GM18867 (cell line): ENCODE results near the gene UGP2.
"Not testable (repeated sequence)": the region's sequence is repeated elsewhere in the genome, so short reads cannot be mapped to it uniquely, and the experiment has no call there.

ENCODE experiments used
- ATAC-seq: cut with Tn5 transposase; IDR thresholded peaks from one replicate; pipeline ENCODE4 v1.9.1; 2021; ENCODE audit warnings: mild to moderate bottlenecking, moderate library complexity; ENCODE audit not compliant: unreplicated experiment

The UGP2 gene

DNA sequence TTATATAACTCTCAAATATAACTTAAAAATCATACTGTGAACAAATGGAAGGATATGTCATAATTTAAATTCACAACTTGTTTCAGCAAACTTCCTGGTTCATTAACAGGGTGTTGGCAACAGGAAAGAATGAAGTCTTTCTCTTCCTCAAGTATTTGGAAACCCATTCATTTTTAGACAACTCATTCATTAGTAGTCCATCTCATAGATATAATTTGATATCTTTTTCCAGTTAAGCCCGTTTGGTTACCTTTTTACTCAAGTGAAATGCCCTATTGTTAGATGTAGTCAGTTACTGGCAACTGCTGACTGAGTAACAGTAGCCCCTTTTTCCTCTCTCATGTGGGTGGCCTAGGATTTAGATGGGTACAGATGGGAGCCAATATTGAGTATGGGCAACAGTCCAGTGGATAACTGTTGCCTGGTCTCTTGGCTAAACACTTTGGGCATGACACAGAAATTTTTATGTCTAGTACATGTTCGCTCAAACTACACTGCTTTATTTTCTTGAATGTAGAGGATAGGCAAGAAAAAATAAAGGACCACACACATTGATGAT lies 4.6 kb upstream of the UGP2 start:
- ATAC-seq = no peak

DNA sequence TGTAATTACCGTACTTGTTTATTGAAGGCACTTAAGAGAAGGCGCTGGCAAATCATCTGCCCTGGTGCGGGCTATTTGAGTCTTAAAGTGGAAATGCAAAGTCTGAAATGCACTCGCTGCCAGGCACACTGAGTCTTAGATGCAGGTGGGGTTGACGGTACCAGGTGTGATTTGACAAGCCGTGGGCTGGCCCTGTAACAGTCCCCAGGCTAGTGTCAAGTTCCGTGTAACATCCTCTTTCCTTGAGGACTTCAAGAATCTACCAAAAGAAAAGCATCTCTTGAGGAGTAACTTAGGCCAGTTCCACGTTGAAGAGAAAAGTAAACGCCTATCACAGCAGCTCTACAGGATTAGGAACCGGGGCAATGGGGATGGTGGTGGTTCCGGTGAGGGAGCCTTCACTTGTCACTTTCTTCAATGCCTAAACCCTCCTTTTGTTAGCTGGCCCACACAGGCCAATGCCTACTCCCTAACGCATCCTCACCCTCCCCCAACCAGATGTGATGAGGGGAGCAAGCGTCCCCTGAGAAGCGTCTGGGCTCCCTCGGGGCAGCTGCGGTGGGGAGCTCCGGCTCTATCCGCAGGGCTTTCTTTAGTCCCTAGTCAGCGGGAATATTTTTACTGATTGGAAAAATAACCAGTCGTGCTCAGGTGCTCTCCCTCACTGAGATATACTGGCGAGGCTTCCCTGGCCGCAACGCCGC lies 1.5 kb upstream of the UGP2 start:
- peak; percentile 31 for ATAC-seq

DNA sequence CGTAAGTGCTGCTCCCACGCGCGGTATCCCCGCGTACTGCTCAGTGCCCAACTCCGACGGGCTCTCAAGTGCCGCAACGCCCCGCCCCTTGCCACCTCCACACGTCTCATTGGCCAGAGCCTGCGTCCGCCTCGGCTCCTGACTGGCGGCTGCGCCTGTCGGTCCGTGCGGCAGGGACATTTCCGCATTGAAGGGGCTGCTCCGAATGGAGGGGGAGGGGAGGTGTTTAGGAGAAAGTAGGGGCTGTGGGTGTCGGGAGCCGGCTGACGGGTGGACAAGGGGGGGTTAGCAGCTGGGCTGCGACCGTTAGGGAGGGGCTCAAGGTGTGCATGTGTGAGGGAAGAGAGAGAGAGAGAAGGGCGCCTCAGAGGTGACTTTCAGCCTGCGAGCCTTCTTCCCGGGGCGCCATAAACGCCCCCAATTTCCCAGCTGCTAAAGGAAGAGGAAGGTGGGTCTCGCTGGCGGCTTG lies 877 bp upstream of the UGP2 start:
- ATAC-seq = peak; percentile 95

DNA sequence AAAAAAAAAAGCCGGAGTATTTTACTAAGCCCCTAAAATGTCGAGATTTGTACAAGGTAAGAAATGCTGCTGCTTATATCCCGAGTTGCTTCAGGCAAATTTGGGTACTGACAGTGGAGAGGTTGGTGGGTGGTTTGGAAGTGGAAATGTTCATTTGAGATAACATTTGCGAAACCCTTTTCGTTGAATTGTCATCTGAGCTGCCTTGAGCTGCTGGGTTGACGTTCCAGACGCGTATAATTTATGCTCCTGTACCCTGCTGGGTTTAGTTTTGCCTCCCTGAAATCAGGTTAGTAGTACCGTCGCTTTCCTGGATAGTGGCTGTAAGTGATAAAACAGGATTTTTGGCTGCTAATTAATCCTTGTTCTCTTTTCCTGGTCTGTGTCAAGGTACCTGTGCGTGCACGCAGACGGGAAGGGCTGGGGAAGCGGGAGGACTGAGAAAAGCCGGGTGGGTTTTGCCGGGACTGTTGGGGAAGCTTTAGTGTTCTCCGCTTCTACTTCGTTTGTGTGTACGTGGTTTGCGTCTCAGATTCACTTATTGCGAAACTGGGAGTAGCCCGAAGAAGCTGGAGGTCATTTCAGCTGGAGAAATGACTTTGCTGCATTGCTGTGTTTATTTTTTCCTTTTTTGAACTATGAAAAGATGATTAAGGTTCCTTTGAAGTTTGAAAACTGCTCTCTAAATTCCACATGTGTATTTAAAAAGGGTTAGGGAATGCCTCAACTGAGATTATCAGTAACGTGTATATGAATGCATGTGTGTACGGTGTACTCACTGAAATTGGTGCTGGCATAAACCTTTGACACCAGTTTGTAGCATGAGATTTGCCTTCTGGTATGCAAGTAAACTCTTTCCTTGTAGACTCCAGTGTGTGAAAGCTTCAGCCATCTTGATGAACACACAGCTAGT lies 709 bp downstream of the UGP2 start:
- no peak for ATAC-seq

DNA sequence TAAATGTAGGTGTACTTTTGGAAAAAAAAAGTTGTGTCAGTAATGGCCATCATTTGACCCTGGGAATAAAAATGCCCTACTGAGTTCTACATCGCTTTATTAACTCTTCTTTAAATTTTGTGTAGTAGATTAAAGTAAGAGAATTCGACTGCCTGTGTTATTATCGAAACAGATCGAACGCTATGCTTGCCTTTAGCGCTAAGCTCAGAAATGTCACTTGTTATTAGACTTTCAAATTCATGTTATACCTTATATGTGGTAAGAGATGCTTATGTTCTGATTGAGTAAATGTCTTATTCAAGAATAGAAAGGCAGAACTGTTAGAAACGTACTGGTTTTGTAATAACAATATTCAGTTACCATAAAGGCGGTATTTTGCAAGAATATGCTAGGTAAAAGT lies 1.4 kb downstream of the UGP2 start:
- no peak for ATAC-seq

DNA sequence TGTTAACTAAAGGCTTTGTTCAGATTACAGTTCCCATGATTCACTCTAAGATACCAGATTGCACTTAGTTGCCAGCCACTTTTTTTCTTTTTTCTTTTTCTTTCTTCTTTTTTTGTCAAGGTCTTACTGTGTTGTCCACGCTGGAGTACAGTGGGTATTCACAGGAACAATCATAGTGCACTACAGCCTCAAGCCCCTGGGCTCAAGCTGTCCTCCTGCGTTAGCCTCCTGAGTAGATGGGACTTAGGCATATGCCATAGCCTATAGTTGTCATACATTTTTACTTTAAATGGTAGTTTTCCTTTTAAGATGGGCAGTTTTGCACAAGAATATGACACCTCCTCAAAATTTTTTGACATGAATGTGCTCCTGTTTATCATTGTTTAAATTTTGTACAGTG lies 2.1 kb downstream of the UGP2 start:
- no peak for ATAC-seq

DNA sequence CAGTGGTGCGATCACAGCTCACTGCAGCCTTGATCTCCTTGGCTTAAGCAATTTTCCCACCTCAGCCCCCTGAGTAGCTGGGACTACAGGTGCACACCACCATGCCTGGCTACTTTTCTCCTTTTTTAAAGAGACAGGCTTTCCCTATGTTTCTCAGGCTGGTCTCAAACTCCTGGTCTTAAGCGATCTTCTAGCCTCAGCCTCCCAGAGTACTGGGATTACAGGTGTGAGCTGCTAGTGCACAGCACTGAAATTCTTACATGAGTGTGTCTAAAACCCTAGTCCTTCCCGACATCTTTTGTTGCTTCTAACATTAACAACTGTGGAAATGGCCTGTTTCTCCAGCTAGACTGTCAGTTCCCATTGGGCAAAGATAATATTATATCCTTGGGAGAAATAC lies 2.9 kb downstream of the UGP2 start:
- no peak for ATAC-seq

DNA sequence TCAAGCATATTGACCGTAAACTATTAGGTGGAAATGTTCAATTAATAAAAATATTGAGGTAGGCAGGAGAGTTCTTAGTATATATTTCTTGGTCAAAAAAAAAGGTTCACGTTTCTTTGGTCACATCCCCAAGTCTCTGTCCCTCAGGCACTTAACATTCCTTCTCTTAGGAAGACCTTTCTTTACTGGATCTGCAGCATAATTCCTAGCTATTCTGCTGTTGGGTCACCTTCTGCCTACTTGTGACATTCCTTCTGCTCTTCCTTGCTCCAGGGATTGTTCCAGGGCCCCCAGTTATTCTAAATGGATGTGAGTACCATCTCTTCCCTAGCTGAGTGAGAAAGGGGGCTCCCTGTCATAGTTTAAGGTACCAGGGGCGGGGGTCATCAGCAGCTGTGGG lies 4.2 kb downstream of the UGP2 start:
- ATAC-seq = no peak

DNA sequence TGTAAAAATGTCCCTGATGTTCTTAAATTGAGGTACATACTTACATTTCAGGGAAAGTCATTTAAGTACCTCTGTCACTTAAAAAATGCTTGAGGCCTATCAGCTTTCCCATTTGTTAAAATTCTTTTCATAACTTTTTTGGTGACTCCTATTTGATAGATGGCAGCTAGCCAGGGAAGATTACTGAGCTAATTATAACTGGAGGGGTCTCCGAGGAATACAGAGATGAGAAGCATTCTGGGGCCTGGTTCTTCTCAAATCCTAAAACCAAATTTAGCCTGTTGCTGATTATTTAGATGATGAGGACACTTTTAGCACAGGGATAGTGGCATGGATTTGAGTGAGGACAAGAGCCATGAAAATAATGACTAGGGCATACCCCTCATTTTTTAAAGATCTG lies 4.8 kb downstream of the UGP2 start:
- ATAC-seq = no peak

DNA sequence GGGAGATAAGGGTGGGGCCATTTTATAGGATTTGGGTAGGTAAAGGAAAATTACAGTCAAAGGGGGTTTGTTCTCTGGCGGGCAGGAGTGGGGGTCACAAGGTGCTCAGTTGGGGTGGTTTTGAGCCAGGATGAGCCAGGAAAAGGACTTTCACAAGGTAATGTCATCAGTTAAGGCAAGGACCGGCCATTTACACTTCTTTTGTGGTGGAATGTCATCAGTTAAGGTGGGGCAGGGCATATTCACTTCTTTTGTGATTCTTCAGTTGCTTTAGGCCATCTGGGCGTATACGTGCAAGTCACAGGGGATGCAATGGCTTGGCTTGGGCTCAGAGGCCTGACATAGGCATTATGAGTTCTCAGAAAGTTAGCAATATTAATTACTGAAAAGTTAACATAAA lies 5.9 kb downstream of the UGP2 start:
- not testable (repeated sequence) for ATAC-seq

DNA sequence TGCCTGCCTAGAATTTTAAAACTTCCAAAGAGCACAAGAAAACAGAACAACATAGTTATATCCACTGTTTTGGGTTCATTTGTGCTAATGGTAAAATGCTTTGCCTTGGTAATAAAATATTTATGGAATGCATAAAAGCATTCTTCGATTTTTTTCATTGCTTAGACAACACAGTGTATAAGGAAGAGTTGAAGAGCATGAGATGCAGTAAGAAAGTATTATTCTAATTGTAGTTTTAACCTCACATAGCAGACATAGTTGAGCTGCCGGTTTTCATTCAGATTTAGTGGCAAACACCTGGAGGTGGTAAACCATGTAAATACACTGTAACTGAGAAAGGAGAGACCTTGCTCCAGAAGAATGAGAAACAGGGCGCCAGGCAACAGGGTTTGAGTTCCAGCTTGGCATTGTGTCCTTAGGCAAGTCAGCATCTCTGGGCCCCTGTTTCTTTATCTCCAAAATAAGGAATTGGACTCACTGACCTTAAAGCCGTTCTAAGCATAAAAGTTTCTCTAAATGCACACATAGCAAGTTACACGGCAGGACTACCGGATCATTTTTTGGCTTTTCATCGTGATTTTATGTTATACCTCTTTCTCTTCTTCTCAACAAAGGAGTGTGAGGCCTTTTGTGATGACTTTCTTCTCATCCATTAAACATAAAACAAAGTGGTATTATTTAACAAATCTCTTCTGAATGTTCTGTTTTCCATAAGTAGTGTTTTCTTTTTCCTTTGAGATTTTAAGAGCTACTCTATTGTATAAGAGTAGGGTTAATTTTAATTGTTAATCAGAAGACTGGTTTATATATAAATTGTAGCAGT lies 7.9 kb downstream of the UGP2 start:
- ATAC-seq = no peak

DNA sequence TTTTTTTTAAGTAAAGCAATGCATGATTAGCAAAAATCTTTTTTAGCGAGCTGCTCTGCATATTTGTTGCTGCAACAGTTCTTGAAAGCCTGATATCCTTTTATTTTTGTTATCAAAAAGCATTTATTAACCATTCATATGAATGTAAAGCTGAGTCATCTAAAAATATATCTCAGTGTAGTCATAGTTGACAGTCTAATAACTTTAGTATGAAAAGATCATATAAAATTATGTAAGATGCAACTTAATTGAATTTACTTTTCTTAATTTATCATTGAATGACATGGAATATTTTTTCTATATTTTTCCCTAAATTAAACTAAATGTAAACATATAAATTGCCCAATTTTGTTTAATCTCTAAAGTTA lies 8.5 kb downstream of the UGP2 start:
- no peak for ATAC-seq

DNA sequence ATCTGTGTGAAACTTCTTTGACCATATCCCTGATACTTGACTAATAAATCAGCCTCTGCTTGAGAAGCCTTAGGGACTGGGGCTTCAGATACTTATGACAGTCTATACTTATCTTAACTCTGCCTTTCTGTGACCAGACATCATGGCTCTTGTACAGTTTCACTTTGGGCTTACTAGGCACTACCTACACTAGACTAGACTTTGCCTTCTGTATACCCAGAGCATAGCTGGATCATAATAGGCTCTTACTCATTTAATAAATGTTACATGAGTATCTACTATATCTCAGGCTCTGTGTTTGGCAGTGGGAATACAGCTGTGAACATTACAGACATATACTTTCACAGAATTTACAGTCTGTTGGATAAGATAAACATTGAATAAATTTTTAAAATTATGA lies 9.0 kb downstream of the UGP2 start:
- ATAC-seq = peak; percentile 58

DNA sequence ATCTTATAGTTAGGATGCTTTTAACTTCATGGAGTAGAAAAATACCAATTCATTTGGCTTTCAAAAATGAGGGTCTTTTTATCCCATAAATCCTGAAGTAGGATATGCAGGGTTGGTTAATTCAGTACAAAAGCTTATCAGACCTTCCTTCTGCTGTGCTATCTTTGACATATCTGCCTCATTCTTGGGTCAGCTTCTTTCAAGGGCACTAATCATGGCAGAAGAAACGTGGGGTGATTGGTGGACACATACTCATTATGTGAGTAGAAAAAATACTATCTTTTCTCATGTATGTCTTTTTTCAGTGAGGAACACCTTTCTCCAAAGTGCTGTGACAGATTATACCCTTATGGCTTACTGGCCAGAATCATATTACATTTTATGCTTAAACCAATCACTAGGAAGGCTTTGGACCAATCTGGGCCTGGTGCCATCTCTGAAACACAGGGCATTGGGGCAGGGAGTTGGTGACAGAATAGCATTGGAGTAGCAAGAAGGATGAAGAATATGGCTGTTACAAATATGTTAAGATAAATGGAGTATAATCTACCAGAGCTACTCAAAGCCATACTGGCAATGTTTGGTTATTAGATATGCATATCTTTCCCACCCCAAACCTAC lies 10.1 kb downstream of the UGP2 start:
- ATAC-seq = no peak

DNA sequence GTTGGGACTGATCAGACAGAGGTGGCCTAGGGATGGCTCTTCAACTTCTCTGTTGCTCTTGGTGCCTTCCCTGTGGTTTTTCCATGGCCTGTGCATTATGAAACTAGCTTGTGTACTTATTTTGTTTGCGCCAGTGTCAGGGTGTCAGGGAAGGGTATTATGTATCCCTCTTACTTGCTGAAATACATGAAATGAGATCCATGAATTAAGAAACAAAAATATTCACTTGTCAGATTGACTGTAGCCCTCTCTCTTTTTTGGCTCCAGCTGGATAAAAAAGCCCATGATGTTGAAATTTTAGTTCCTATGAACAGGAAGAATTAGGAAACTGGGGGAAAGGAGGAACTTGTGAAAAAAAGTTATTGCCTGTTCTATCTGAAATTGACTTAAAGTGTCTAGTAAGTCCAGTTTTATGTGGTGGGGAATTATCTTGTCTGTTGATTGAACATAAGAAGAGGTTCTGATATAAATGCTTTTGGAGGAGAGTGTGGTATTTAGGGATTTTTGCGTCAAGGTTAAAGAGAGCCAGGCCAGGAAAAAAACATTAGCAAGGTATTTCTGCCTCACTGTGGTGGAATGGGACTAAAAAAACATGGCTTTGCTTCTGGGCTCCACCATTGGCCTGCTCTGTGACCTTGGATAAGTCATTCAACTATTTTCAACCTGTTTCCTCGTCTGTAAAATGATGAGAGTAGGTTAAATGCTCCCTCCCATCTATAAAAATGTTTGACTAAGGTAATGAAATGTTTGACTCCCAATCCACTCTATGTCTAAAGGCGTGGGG lies 12.0 kb downstream of the UGP2 start:
- ATAC-seq = no peak

DNA sequence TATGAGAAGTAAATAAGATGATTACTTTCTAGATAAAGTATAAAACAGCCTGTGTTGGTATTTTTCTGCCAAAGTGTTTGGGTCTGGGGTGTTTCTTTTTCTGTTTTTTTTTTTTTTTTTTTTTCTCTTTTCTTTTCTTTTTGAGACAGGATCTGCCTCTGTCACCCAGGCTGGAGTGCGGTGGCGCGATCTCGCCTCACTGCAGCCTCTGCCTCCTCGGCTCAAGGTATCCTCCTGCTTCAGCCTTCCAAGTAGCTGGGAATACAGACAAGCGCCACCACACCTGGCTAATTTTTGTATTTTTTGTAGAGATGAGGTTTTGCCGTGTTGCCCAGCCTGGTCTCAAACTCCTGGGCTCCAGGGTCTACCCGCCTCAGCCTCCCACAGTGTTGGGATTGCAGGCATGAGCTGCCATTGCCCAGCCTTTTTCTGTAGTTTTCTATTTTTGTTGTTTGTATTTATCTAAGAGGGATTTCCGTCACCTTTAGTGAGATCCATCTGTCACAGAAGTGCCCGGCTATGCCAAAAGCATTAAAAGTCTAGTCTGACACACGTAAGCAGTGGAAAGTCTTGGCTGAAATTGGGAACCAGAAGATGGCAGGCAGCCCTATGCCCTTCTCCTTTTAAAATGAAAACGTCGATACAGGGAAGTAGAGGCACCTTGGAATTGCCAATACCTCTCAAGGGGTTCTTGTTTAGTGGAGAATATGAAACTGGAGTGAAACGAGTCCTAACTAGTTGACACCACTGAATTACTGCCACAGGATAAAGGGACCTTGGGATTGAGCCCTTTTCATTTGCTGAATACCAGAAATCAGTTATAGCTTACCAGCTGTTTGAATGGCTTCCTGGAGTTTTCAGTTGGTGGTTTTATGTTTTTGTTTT lies 14.0 kb downstream of the UGP2 start:
- ATAC-seq = no peak

DNA sequence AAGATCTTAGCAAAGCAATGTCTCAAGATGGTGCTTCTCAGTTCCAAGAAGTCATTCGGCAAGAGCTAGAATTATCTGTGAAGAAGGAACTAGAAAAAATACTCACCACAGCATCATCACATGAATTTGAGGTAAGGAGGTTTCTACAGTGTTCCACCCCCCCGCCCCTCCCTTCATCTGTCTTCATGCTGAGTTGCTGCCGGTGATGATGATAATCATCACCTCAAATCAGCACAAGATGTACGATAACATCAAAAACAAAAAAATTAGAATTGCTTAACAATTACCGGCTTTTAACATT lies 14.6 kb downstream of the UGP2 start:
- ATAC-seq = no peak

DNA sequence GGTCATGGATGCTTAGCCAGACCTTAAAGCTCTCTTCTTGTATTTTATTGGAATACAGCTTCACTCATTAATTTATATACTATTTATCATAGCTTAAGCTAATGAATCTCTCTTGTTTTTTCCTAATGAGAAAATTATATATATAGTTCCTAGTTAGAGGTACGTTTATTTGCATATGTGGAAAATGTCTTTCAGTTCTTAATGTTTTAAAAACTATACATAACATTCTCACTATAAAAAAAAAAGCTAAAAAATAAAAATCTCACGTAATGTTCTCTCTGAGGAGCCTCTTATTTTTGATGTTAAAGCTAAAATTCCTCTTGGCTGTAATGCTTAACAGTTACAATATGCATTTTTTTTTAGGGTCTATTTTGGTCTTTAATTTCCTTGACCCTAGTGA lies 16.6 kb downstream of the UGP2 start:
- ATAC-seq = no peak

DNA sequence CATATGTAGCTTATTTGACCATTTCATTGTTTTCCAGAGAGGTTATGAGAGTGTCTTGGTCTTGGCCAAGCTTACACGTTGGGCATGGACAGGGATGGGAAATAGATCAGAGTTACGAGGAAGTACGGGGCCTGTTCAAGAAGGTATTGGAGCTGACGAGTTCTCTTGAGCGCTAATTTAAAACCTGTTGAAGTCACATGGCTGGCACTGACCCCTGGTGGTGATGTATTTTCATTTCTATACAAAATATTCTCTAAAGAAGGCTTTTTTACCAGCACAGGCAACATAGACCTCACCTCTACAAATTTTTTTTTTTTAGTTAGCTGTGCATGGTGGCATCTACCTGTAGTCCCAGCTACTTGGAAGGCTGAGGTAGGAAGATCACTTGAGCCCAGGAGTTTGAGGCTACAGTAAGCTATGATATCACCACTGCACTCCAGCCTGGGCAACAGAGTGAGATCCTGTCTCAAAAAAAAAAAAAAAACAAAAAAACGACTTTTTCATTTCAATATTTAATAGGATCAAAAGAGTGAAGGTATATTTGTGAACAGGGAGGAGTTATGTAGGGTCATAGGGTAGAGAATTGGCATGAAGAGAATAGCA lies 19.6 kb downstream of the UGP2 start:
- peak; percentile 77 for ATAC-seq
